SH-SY5Y (cell line): ENCODE measurements around the gene NFATC3.

Source experiments
- GATA2 ChIP-seq: IDR thresholded peaks from 2 replicates; pipeline ENCODE4 v1.6.1; 2011; ENCODE audit warnings: mild to moderate bottlenecking, low read depth, low read length
- GATA3 ChIP-seq: IDR thresholded peaks from 2 replicates; pipeline ENCODE4 v1.6.1; 2011; ENCODE audit warnings: low read depth, mild to moderate bottlenecking, low read length, moderate library complexity

NFATC3 gene

DNA sequence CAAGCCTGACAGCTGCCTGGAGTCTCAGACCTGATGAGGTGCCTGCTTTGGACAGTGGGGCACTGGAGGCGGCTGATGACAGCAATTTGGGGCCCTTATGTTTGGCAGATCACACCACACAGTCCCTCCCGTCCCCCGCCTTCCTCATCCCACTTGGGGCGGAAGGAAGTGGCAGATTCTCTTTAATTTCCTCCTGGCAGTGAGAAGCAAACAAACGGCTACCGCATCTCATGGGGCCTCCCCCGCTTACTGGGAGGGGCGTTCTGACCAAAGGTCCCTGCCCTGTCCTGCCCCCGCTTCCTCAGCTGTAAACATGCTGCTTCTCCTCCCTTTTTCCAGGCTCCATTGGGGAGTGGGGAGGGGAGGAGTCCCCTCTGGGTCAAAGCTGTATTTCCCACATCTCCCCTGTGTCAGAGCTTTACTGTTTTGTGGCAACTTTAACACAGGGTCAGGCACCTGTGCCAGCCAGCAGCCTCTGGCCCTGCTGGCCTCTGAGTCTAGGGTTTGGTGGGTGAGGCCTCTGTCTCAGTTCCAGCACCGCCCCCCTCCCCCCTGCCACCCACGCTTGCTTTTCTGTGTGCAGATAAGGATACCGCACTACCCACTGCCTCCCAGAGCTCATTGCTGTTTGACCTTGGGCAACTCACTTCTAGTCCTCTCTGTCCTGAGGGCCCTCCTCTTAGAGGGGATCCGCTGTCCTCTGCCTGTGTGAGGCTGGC is 5.4 kb upstream of the NFATC3 start:
- TF ChIP-seq GATA3 (no peak), GATA2 (no peak)

GRCh38 chr16:68081861-68082628 is 3.1 kb upstream of the NFATC3 start:
- TF ChIP-seq GATA2, result no peak
- no peak for TF ChIP-seq GATA3

GRCh38 chr16:68082629-68083238 is 2.4 kb upstream of the NFATC3 start:
- TF ChIP-seq GATA3, result no peak
- no peak for TF ChIP-seq GATA2

GRCh38 chr16:68083239-68083781 is 1.9 kb upstream of the NFATC3 start:
- no peak for TF ChIP-seq GATA3
- TF ChIP-seq GATA2, result no peak

DNA sequence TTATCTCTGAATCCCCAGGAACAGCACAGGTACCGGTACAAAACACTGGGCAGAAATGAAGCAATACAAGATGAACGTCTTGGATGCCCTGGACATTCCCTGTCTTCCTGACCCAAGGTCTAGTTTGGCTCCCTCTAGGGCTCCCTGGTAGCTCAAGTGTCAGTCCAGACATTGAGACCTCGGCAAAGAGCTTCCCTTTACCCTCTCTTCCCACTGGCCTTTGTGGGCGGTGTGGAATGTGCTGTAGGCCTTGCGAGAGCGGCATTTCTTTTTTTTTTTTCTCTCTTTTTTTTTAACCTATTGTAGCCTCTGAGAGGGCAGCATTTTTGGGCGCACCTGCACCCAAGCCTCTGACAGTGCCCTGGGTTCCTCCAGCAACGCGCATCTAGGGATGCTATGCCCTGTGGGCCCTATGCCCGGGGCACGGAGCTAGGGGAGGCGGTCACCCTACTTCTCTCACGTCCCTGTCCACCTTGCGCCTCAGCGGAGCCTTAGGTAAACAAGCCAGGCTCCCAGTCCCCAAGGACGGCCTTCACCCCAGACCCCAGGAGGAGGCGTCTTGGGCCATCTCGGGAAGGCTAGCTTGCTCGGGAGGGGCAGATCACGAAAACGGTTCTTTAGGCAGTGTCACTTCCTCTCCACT is 1.2 kb upstream of the NFATC3 start:
- TF ChIP-seq GATA2 (no peak), GATA3 (no peak)

DNA sequence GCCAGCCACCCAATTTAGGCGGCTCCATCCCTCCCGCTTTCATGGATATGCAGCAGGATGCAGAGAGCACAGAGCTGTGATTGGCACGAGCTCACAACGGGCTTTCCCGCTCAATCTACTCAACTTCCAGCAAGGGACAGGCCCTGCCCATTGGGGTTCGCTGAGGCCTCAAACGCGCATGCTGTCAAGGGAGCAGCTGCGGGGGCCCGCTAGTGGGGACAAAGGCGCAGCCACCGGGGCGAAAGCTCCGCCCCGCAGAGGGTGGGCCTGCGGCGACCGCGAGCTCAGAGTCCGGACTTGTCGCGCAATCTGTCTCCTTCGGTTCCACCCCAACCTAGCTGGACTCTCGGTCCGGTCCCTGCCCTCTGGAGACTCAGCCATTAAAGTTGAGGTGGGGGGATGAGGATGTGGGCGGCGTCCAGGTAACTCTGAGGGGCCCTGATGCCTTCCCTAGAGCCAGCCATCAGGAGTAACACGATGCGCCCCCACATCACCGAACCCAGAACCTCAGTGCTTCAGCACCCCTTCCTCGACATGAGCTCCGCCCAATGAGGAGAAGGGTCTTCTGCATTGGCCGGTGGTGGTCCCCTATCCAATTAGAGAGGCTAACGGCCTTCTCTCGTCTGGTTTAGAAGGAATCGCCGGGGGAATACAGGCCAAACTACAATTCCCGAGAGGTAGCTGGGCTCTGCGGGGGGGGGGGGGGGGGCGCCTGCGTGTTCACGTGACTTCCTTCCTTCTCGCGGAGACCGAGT is 489 bp upstream of the NFATC3 start:
- no peak for TF ChIP-seq GATA2
- no peak for TF ChIP-seq GATA3

GRCh38 chr16:68086336-68086841 is 1.2 kb downstream of the NFATC3 start:
- no peak for TF ChIP-seq GATA3

- no peak for TF ChIP-seq GATA2
- no peak for TF ChIP-seq GATA3
Measured at GRCh38 chr16:68086860-68087268, 1.7 kb downstream of the NFATC3 start.

DNA sequence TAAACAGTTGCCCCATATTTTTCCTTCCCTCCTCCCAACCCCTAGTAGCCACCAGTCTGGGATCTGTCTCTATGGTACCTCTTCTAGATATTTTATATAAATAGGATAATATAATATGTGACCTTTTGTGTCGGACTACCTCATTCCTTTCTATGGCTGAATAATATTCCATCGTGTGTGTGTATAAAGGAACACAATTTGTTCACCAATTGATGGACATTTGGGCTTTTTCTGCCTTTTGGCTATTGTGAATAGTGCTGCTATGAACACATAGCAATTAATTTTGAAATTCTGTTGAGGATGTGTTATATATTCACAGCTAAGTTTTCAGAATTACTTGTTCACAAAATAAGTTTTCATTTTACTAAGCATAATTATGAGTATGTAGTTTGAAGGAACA is 2.5 kb downstream of the NFATC3 start:
- TF ChIP-seq GATA2, result no peak

GRCh38 chr16:68088130-68088972 is 3.2 kb downstream of the NFATC3 start:
- TF ChIP-seq GATA3, result no peak
- no peak for TF ChIP-seq GATA2

- TF ChIP-seq GATA3, result no peak
- TF ChIP-seq GATA2, result no peak
Measured at GRCh38 chr16:68089067-68089466, 3.9 kb downstream of the NFATC3 start.

- TF ChIP-seq GATA3 (no peak), GATA2 (no peak)
Measured at GRCh38 chr16:68090130-68090529, 5.0 kb downstream of the NFATC3 start.

DNA sequence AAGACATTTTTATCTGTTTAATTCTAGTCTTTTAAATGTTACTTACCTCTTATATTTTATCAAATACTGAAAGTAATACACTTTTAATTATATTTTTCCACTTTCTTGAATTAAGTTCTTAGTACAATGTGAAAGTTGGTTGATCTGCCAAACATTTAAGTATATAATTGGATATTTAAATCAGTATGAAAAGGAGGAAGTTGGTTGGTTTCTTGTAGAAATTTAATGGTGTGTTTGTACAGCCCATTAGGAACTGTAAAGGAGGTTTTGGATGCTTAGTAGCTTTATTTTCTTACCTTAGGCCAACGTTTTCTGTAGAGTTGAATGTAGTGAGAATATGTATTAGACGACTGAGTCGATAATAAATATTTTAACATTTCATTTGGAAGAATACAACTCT is 5.4 kb downstream of the NFATC3 start:
- TF ChIP-seq GATA2 (no peak), GATA3 (no peak)
